Sigmoid colon (tissue), 7 donors: Measurements from ENCODE around the gene IL17RE. TPM values are rescaled to one million over a fixed set of nuclear protein-coding genes. Genes with fewer than 3 reads are reported as not detected.

Source experiments
- DNase-seq: peaks from one replicate; pipeline ENCODE4 v3.0.0-alpha.2; 2019
- H3K27ac ChIP-seq, 4 donors: fragments of 200-600 bp; sonication (generic); one replicate each; pipeline ENCODE4 v1.5.1; 2016 to 2019; ENCODE audit warnings: mild to moderate bottlenecking in 1 of 4
- H3K27me3 ChIP-seq, 3 donors: fragments of 200-600 bp; sonication (generic); one replicate each; pipeline ENCODE4 v1.5.1; 2019; ENCODE audit warnings: mild to moderate bottlenecking in 1 of 3
- H3K36me3 ChIP-seq, 4 donors: fragments of 200-600 bp; sonication (generic); one replicate each; pipeline ENCODE4 v1.5.1; 2016 to 2019
- H3K4me1 ChIP-seq, 4 donors: fragments of 200-600 bp; sonication (generic); one replicate each; pipeline ENCODE4 v1.5.1; 2017 to 2019
- H3K4me3 ChIP-seq, 4 donors: fragments of 200-600 bp; sonication (generic); one replicate each; pipeline ENCODE4 v1.5.1; 2017 to 2019; ENCODE audit warnings: mild to moderate bottlenecking in 2 of 4, moderate library complexity in 1 of 4
- H3K9me3 ChIP-seq, 4 donors: fragments of 200-600 bp in 3 of 4; sonication (generic) in 3 of 4; one replicate each; pipeline versions ENCODE4 v1.5.1 to v1.6.1; 2013 to 2019
- CTCF ChIP-seq, 4 experiments: fragments of 450-650 bp in 3 of 4; fragments of 200-600 bp in 1 of 4; IDR thresholded peaks; one replicate each; pipeline ENCODE4 v1.5.1; 2016 to 2019; ENCODE audit warnings: antibody characterized with exemption in 4 of 4, mild to moderate bottlenecking in 3 of 4, moderate library complexity in 2 of 4
- EP300 ChIP-seq, 4 donors: sonication (generic); formaldehyde crosslinking; IDR thresholded peaks; one replicate each; pipeline ENCODE4 v1.6.1; 2017; ENCODE audit warnings: antibody characterized with exemption in 4 of 4
- POLR2A ChIP-seq, 2 donors: fragments of 450-650 bp; IDR thresholded peaks; one replicate each; pipeline ENCODE4 v1.6.1; 2016; ENCODE audit warnings: antibody characterized with exemption in 2 of 2, mild to moderate bottlenecking in 2 of 2, moderate library complexity in 2 of 2
- POLR2AphosphoS5 ChIP-seq, 4 donors: sonication (generic); formaldehyde crosslinking; IDR thresholded peaks; one replicate each; pipeline ENCODE4 v1.6.1; 2017; ENCODE audit warnings: antibody characterized with exemption in 4 of 4
- WGBS, 2 donors: extraction: QIAGEN DNeasy Blood & Tissue Kit; methylation state at CpG; one replicate each; pipeline ENCODE4 v1.1.7; 2013; 5-methylcytosine and 5-hydroxymethylcytosine counted together
- intact Hi-C: fragments of 100-400 bp; cut with DNase I; formaldehyde crosslinking; loops from one replicate; pipeline ENCODE4 v1.15.1; 2023
- polyA plus RNA-seq, 3 donors: library from polyadenylated mRNA; stranded (reverse); fragments of 200-250 nt; gene quantifications; one replicate each; pipeline ENCODE4 v1.2.3, GENCODE V29; 2013
- total RNA-seq, 4 donors: library from RNA; depleted of rRNA; stranded (reverse); fragments of >200 nt; gene quantifications; one replicate each; pipeline ENCODE4 v1.1.0, GENCODE V29; 2016
- donor health status: healthy with polysubstance abuse.
- donor health status: Bipolar disorder and iron deficiency.
- donor health status: healthy.

Gene IL17RE
- total and polyA plus RNA-seq, 7 donors: 0.68 to 46.3 (median 2.5) TPM

GRCh38 chr3:9934235-9934621, 31.6 kb downstream of the IL17RE start:
- H3K9me3 ChIP-seq: no peaks in the 10 kb centered on the region
- TF ChIP-seq CTCF (IDR thresholded peaks at IDR 0.05) (peak in 1 of 4 experiments; percentile 33), POLR2A (IDR thresholded peaks at IDR 0.05) (no peak), EP300 (IDR thresholded peaks at IDR 0.05) (no peak)
- WGBS, 2 donors: 5 to 14% methylated on average over 11 of the region's 11 CpGs
- DNase-seq: no peak
- H3K36me3 ChIP-seq: peaks cover 6 to 42% (median 26%) of the 10 kb centered on the region in 4 donors
- peak overlapping the region; percentile 57 to 80 (median 62) for H3K4me3 ChIP-seq
- H3K27ac ChIP-seq: peak overlapping the region; percentile 94 to 99 (median 96)
- intact Hi-C loops: loop anchor here (5.0 kb wide), 3 partner anchors 93 to 208 kb away; partner anchors contain the start of genes BRK1, FANCD2 and VHL
- no peaks in the 10 kb centered on the region for H3K27me3 ChIP-seq
- H3K4me1 ChIP-seq: peaks cover 0 to 40% (median 35%) of the 10 kb centered on the region in 4 donors

- Histone ChIP-seq H3K9me3 (no peaks in the 10 kb centered on the region), H3K27ac (peak overlapping the region; percentile 1 to 98 (median 94)), H3K4me3 (peak overlapping the region in 3 of 4 donors; percentile 57 to 80 (median 64)), H3K4me1 (peaks cover 0 to 40% (median 35%) of the 10 kb centered on the region in 4 donors), H3K27me3 (no peaks in the 10 kb centered on the region), H3K36me3 (peaks cover 0 to 35% (median 20%) of the 10 kb centered on the region in 4 donors)
- intact Hi-C loops: loop anchor here (5.0 kb wide), 3 partner anchors 92 to 207 kb away; partner anchors contain the start of genes BRK1, FANCD2 and VHL
- TF ChIP-seq CTCF (IDR thresholded peaks at IDR 0.05) (no peak), EP300 (IDR thresholded peaks at IDR 0.05) (no peak), POLR2AphosphoS5 (IDR thresholded peaks at IDR 0.05) (no peak), POLR2A (IDR thresholded peaks at IDR 0.05) (no peak)
- WGBS, 2 donors: 45 to 56% methylated on average over 4 of the region's 4 CpGs
- DNase-seq: no peak
These were observed 32.3 kb downstream of the IL17RE start for GRCh38 chr3:9934993-9935392.

GRCh38 chr3:9935966-9936510, 33.4 kb downstream of the IL17RE start:
- 90 to 94% methylated on average over 5 of the region's 5 CpGs for WGBS, 2 donors
- intact Hi-C loops: no loop called here
- no peak for DNase-seq
- H3K27ac ChIP-seq: no peak overlapping the region
- peaks cover 0 to 40% (median 35%) of the 10 kb centered on the region in 4 donors for H3K4me1 ChIP-seq
- no peak for TF ChIP-seq POLR2AphosphoS5 (IDR thresholded peaks at IDR 0.05)
- TF ChIP-seq POLR2A (IDR thresholded peaks at IDR 0.05): no peak
- TF ChIP-seq CTCF (IDR thresholded peaks at IDR 0.05): no peak
- TF ChIP-seq EP300 (IDR thresholded peaks at IDR 0.05): no peak
- H3K4me3 ChIP-seq: no peak overlapping the region
- H3K27me3 ChIP-seq: no peaks in the 10 kb centered on the region
- no peaks in the 10 kb centered on the region for H3K9me3 ChIP-seq
- H3K36me3 ChIP-seq: peaks cover 3 to 29% (median 16%) of the 10 kb centered on the region in 4 donors

- intact Hi-C loops: no loop called here
- H3K4me3 ChIP-seq: no peak overlapping the region
- DNase-seq: no peak
- H3K9me3 ChIP-seq: no peaks in the 10 kb centered on the region
- WGBS, 2 donors: 95 to 97% methylated on average over 13 of the region's 13 CpGs
- H3K27me3 ChIP-seq: no peaks in the 10 kb centered on the region
- no peak overlapping the region for H3K27ac ChIP-seq
- peaks cover 7 to 34% (median 18%) of the 10 kb centered on the region in 4 donors for H3K36me3 ChIP-seq
- TF ChIP-seq EP300 (IDR thresholded peaks at IDR 0.05) (no peak), CTCF (IDR thresholded peaks at IDR 0.05) (no peak)
- H3K4me1 ChIP-seq: peaks cover 0 to 30% (median 27%) of the 10 kb centered on the region in 4 donors
These were observed 35.0 kb downstream of the IL17RE start for GRCh38 chr3:9937486-9938238.
